Measurements from ENCODE around the gene PDC.

GRCh38 chr1:186474208-186474607 lies 13.3 kb upstream of the PDC start:
- TF ChIP-seq EZH2phosphoT487 (IDR thresholded peaks at IDR 0.05; ENCODE audit: low read length) = no peak
- no peak for TF ChIP-seq CTCF (IDR thresholded peaks at IDR 0.05; ENCODE audit: low read length)
